Nephron (organoid): ENCODE measurements around the gene TDP2.

Experiments
- H3K27ac Mint-ChIP-seq, 3 experiments: 2 replicates each; pipeline ENCODE4 v1.8.0; 2020; ENCODE audit warnings: mixed read lengths in 3 of 3, mild to moderate bottlenecking in 2 of 3, moderate library complexity in 1 of 3
- H3K27me3 Mint-ChIP-seq: 2 replicates; pipeline ENCODE4 v1.8.0; 2021; ENCODE audit warnings: low read depth, mild to moderate bottlenecking, moderate library complexity, mixed read lengths
- H3K36me3 Mint-ChIP-seq: 2 replicates; pipeline ENCODE4 v1.8.0; 2020; ENCODE audit warnings: low read depth, mixed read lengths
- H3K4me1 Mint-ChIP-seq: 2 replicates; pipeline ENCODE4 v1.8.0; 2020; ENCODE audit warnings: mixed read lengths
- H3K4me3 Mint-ChIP-seq, 3 experiments: 2 replicates each; pipeline ENCODE4 v1.8.0; 2020; ENCODE audit warnings: mild to moderate bottlenecking in 3 of 3, mixed read lengths in 3 of 3, moderate library complexity in 2 of 3
- H3K9me3 Mint-ChIP-seq: 2 replicates; pipeline ENCODE4 v1.8.0; 2020; ENCODE audit warnings: mixed read lengths
- CTCF ChIP-seq, 3 experiments: fragments of 200-600 bp; sonication (generic); IDR thresholded peaks; one replicate each; pipeline ENCODE4 v1.5.0; 2021; ENCODE audit warnings: antibody characterized with exemption in 3 of 3; ENCODE audit not compliant: unreplicated experiment in 3 of 3

TDP2 gene

GRCh38 chr6:24692848-24693592 is 26.3 kb upstream of the TDP2 start:
- no peak for TF ChIP-seq CTCF (IDR thresholded peaks at IDR 0.05; ENCODE audit: unreplicated experiment in 3 of 3)
- no peaks in the 10 kb centered on the region for H3K27me3 Mint-ChIP-seq
- H3K9me3 Mint-ChIP-seq = no peaks in the 10 kb centered on the region
- no peak overlapping the region for H3K27ac Mint-ChIP-seq
- peaks cover 4% of the 10 kb centered on the region for H3K36me3 Mint-ChIP-seq
- H3K4me1 Mint-ChIP-seq = no peaks in the 10 kb centered on the region
- H3K4me3 Mint-ChIP-seq = no peak overlapping the region

- no peaks in the 10 kb centered on the region for H3K27me3 Mint-ChIP-seq
- TF ChIP-seq CTCF (IDR thresholded peaks at IDR 0.05; ENCODE audit: unreplicated experiment in 3 of 3) = no peak
- H3K4me3 Mint-ChIP-seq = no peak overlapping the region
- H3K27ac Mint-ChIP-seq = no peak overlapping the region
- H3K36me3 Mint-ChIP-seq = peaks cover 1% of the 10 kb centered on the region
- H3K9me3 Mint-ChIP-seq = no peaks in the 10 kb centered on the region
- H3K4me1 Mint-ChIP-seq = no peaks in the 10 kb centered on the region
These were observed 25.7 kb upstream of the TDP2 start for GRCh38 chr6:24692415-24692814.

GRCh38 chr6:24692003-24692402 is 25.3 kb upstream of the TDP2 start:
- Mint-ChIP-seq H3K9me3 (no peaks in the 10 kb centered on the region), H3K4me3 (no peak overlapping the region), H3K27me3 (no peaks in the 10 kb centered on the region), H3K27ac (no peak overlapping the region), H3K4me1 (no peaks in the 10 kb centered on the region), H3K36me3 (peaks cover 5% of the 10 kb centered on the region)
- TF ChIP-seq CTCF (IDR thresholded peaks at IDR 0.05; ENCODE audit: unreplicated experiment in 3 of 3) = no peak

GRCh38 chr6:24691550-24691949 is 24.9 kb upstream of the TDP2 start:
- Mint-ChIP-seq H3K36me3 (peaks cover 8% of the 10 kb centered on the region), H3K9me3 (no peaks in the 10 kb centered on the region), H3K27me3 (no peaks in the 10 kb centered on the region), H3K27ac (no peak overlapping the region), H3K4me3 (no peak overlapping the region), H3K4me1 (no peaks in the 10 kb centered on the region)
- no peak for TF ChIP-seq CTCF (IDR thresholded peaks at IDR 0.05; ENCODE audit: unreplicated experiment in 3 of 3)

DNA sequence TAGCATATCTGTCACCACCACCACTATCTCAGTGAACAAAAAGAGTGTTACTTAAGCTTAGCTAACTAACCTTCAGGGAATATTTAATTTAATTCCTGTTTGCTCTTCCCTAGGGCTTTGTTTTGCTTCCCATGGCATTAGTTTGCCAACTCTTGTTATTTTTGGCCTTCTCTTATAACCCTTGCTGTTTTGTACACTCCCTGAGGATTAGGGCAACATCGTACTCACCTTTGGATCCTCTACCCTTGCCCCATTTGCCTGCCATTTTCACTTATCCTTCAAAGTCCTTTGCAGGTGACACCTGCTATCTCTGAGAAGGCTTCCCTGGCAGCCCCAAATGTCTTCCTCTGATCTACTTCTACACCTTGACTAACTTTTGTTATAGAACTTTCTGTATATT is 23.9 kb upstream of the TDP2 start:
- no peaks in the 10 kb centered on the region for H3K9me3 Mint-ChIP-seq
- peaks cover 8% of the 10 kb centered on the region for H3K36me3 Mint-ChIP-seq
- H3K27ac Mint-ChIP-seq = no peak overlapping the region
- TF ChIP-seq CTCF (IDR thresholded peaks at IDR 0.05; ENCODE audit: unreplicated experiment in 3 of 3) = no peak
- H3K27me3 Mint-ChIP-seq = no peaks in the 10 kb centered on the region
- H3K4me3 Mint-ChIP-seq = no peak overlapping the region
- H3K4me1 Mint-ChIP-seq = no peaks in the 10 kb centered on the region

GRCh38 chr6:24689964-24690363 is 23.3 kb upstream of the TDP2 start:
- Mint-ChIP-seq H3K27ac (no peak overlapping the region), H3K4me3 (no peak overlapping the region), H3K27me3 (no peaks in the 10 kb centered on the region), H3K4me1 (no peaks in the 10 kb centered on the region), H3K36me3 (peaks cover 8% of the 10 kb centered on the region), H3K9me3 (no peaks in the 10 kb centered on the region)
- no peak for TF ChIP-seq CTCF (IDR thresholded peaks at IDR 0.05; ENCODE audit: unreplicated experiment in 3 of 3)
